Measurements from ENCODE around the gene MARS1.

- TF ChIP-seq POLR2A (IDR thresholded peaks at IDR 0.05; ENCODE audit: low read length) (no peak), GATA1 (IDR thresholded peaks at IDR 0.05; ENCODE audit: low read depth, low read length) (no peak)
Observed at GRCh38 chr12:57521525-57522010, 33.7 kb downstream of the MARS1 start.

Data from erythroblast (primary cell).